A673 (cell line): ENCODE results near the gene SREBF1. TPM values are rescaled to one million over a fixed set of nuclear protein-coding genes. Genes with fewer than 3 reads are reported as not detected.

Experiments used
- BruUV-seq: library from RNA; stranded (reverse); fragments of 400-500 nt; replicated peaks from 2 replicates; lab custom pipeline; 2021; lab: Mats Ljungman, UMichigan
- CTCF ChIA-PET: fragments of 300-600 bp; sonication (Branson Sonifier 250); formaldehyde crosslinking; loops from one replicate; lab custom pipeline; 2022; ENCODE audit warnings: antibody characterized with exemption; lab: Charles Lee
- POLR2A ChIA-PET: fragments of 300-600 bp; sonication (Branson Sonifier 250); formaldehyde crosslinking; loops from one replicate; lab custom pipeline; 2022; ENCODE audit warnings: antibody characterized with exemption; ENCODE audit not compliant: low non-redundant PET; lab: Charles Lee
- DNase-seq: peaks from one replicate; pipeline ENCODE4 v3.0.0-alpha.2; 2015; ENCODE audit warnings: low spot score
- H3K27ac ChIP-seq: fragments of 200-600 bp; sonication (generic); 2 replicates; pipeline ENCODE4 v1.5.1; 2016; ENCODE audit warnings: mixed run types, low read depth, mild to moderate bottlenecking, mixed read lengths, antibody characterized with exemption, low read length; ENCODE audit not compliant: poor library complexity, severe bottlenecking
- H3K27me3 ChIP-seq: fragments of 200-600 bp; sonication (generic); replicated peaks from 2 replicates; pipeline ENCODE4 v1.6.1; 2017; ENCODE audit warnings: mixed run types, low read depth, mild to moderate bottlenecking, mixed read lengths, antibody characterized with exemption, low read length; ENCODE audit not compliant: insufficient read depth, poor library complexity
- H3K36me3 ChIP-seq: fragments of 200-600 bp; sonication (generic); 2 replicates; pipeline ENCODE4 v1.6.1; 2016; ENCODE audit warnings: mixed run types, mild to moderate bottlenecking, mixed read lengths, antibody characterized with exemption, low read length; ENCODE audit not compliant: insufficient read depth, poor library complexity, severe bottlenecking
- H3K4me1 ChIP-seq: fragments of 200-600 bp; sonication (generic); 2 replicates; pipeline ENCODE4 v1.6.1; 2017; ENCODE audit warnings: mixed run types, mild to moderate bottlenecking, mixed read lengths, antibody characterized with exemption, low read length; ENCODE audit not compliant: insufficient read depth, poor library complexity, severe bottlenecking
- H3K4me3 ChIP-seq: fragments of 200-600 bp; sonication (generic); 2 replicates; pipeline ENCODE4 v1.5.1; 2016; ENCODE audit warnings: low read depth, mixed run types, mild to moderate bottlenecking, mixed read lengths, low read length; ENCODE audit not compliant: poor library complexity, severe bottlenecking
- H3K9me3 ChIP-seq: fragments of 200-600 bp; sonication (generic); 2 replicates; pipeline ENCODE4 v1.6.1; 2016; ENCODE audit warnings: mixed run types, low read depth, mild to moderate bottlenecking, mixed read lengths, antibody characterized with exemption, low read length; ENCODE audit not compliant: poor library complexity, severe bottlenecking
- CTCF ChIP-seq: fragments of 300-800, 200-600 bp; sonication (generic); conservative IDR thresholded peaks from 2 replicates; pipeline ENCODE4 v1.5.1; 2017; ENCODE audit warnings: low read depth, mild to moderate bottlenecking, antibody characterized with exemption, low read length, moderate library complexity, mixed read lengths
- EZH2 ChIP-seq: fragments of 200-600 bp; sonication (generic); IDR thresholded peaks from 2 replicates; pipeline ENCODE4 v1.6.1; 2017; ENCODE audit warnings: borderline replicate concordance, low read depth, mild to moderate bottlenecking, mixed read lengths, antibody characterized with exemption, low read length; ENCODE audit not compliant: poor library complexity, severe bottlenecking
- intact Hi-C: fragments of 100-400 bp; cut with micrococcal nuclease; formaldehyde crosslinking; loops from one replicate; pipeline ENCODE4 v1.10.0; 2022; ENCODE audit not compliant: unreplicated experiment
- total RNA-seq: library from RNA; stranded (reverse); gene quantifications from 2 replicates; pipeline ENCODE4 v1.2.3, GENCODE V29; 2021

The SREBF1 gene
- total RNA-seq, 1 experiment from 2014 or later: 240 TPM

- no TSS peak for BruUV-seq
- ChIA-PET POLR2A (no interaction called here), CTCF (interaction anchor here (0.5 to 1.3 kb wide), 8 partner anchors 10 to 173 kb away, joined by 3 to 5 read pairs (median 3); no protein-coding TSS in a partner anchor)
These were observed 23.4 kb upstream of the SREBF1 start for GRCh38 chr17:17859909-17860765.

GRCh38 chr17:17857496-17857895 lies 20.7 kb upstream of the SREBF1 start:
- POLR2A ChIA-PET: no interaction called here
- Histone ChIP-seq H3K27ac (no peak overlapping the region), H3K27me3 (no peaks in the 10 kb centered on the region), H3K4me1 (peaks cover 14% of the 10 kb centered on the region), H3K9me3 (no peaks in the 10 kb centered on the region), H3K36me3 (no peaks in the 10 kb centered on the region), H3K4me3 (no peak overlapping the region)
- no peak for DNase-seq
- BruUV-seq: no TSS peak
- intact Hi-C loops: no loop called here
- CTCF ChIA-PET: interaction anchor here (0.7 kb wide), 1 partner anchor 22 kb away, joined by 3 read pairs; no protein-coding TSS in a partner anchor
- no peak for TF ChIP-seq CTCF
- no peak for TF ChIP-seq EZH2

More at GRCh38 chr17:17859909-17860765, 23.4 kb upstream of the SREBF1 start:
- H3K27me3 ChIP-seq: no peaks in the 10 kb centered on the region
- no peak overlapping the region for H3K27ac ChIP-seq
- no peaks in the 10 kb centered on the region for H3K36me3 ChIP-seq
- peak; percentile 73 for DNase-seq
- H3K4me1 ChIP-seq: peaks cover 10% of the 10 kb centered on the region
- no peaks in the 10 kb centered on the region for H3K9me3 ChIP-seq
- intact Hi-C loops: loop anchor here (1.0 kb wide), 2 partner anchors 48 to 179 kb away; partner anchors contain the start of gene RAI1
- no peak overlapping the region for H3K4me3 ChIP-seq
- TF ChIP-seq CTCF: peak; percentile 98
- no peak for TF ChIP-seq EZH2

- H3K4me1 ChIP-seq: peaks cover 14% of the 10 kb centered on the region
- POLR2A ChIA-PET: no interaction called here
- CTCF ChIA-PET: no interaction called here
- BruUV-seq: no TSS peak
- no peak overlapping the region for H3K4me3 ChIP-seq
- no peak overlapping the region for H3K27ac ChIP-seq
- TF ChIP-seq CTCF (no peak), EZH2 (no peak)
- H3K36me3 ChIP-seq: no peaks in the 10 kb centered on the region
- H3K9me3 ChIP-seq: no peaks in the 10 kb centered on the region
- DNase-seq: no peak
- H3K27me3 ChIP-seq: no peaks in the 10 kb centered on the region
- intact Hi-C loops: no loop called here
These were observed 19.6 kb upstream of the SREBF1 start for GRCh38 chr17:17856386-17856785.
